Heart left ventricle (tissue), 16 donors: ENCODE results near the gene PKD2. TPM values are rescaled to one million over a fixed set of nuclear protein-coding genes. Genes with fewer than 3 reads are reported as not detected.
"Not testable (repeated sequence)": the region's sequence is repeated elsewhere in the genome, so short reads cannot be mapped to it uniquely, and the experiment has no call there.

ENCODE experiments used
- ATAC-seq, 4 donors: fragments of 200-7000 bp; cut with Tn5 transposase; one replicate each; pipeline ENCODE4 v1.9.1; 2020 to 2022; ENCODE audit warnings: moderate library complexity in 4 of 4, mild to moderate bottlenecking in 3 of 4, moderate number of reproducible peaks in 1 of 4
- DNase-seq, 5 donors: peaks; one replicate each; pipeline ENCODE4 v3.0.0-alpha.2; 2020
- H3K27ac ChIP-seq, 12 donors: fragments of 200-600 bp; sonication (generic) in 4 of 12; one replicate each; pipeline versions ENCODE4 v1.5.0 to v1.8.0; 2016 to 2022; ENCODE audit warnings: mild to moderate bottlenecking in 2 of 12
- H3K27me3 ChIP-seq, 9 donors: fragments of 200-600 bp; sonication (generic) in 2 of 9; one replicate each; pipeline versions ENCODE4 v1.5.1 to v1.8.0; 2016 to 2022; ENCODE audit warnings: mild to moderate bottlenecking in 3 of 9
- H3K36me3 ChIP-seq, 9 donors: fragments of 200-600 bp; sonication (generic) in 2 of 9; one replicate each; pipeline versions ENCODE4 v1.5.0 to v1.8.0; 2018 to 2022; ENCODE audit warnings: mild to moderate bottlenecking in 2 of 9
- H3K4me1 ChIP-seq, 12 donors: fragments of 200-600 bp; sonication (generic) in 4 of 12; one replicate each; pipeline versions ENCODE4 v1.5.0 to v1.8.0; 2016 to 2022; ENCODE audit warnings: mild to moderate bottlenecking in 3 of 12
- H3K4me3 ChIP-seq, 12 donors: fragments of 200-600 bp; sonication (generic) in 4 of 12; one replicate each; pipeline versions ENCODE4 v1.5.0 to v1.8.0; 2017 to 2022; ENCODE audit warnings: mild to moderate bottlenecking in 9 of 12, moderate library complexity in 4 of 12
- H3K9me3 ChIP-seq, 12 donors: fragments of 200-600 bp; sonication (generic) in 4 of 12; one replicate each; pipeline versions ENCODE4 v1.5.0 to v1.8.0; 2016 to 2022; ENCODE audit warnings: mild to moderate bottlenecking in 1 of 12
- POLR2A ChIP-seq, 2 donors: fragments of 450-650 bp; IDR thresholded peaks; one replicate each; pipeline ENCODE4 v1.6.1; 2017; ENCODE audit warnings: antibody characterized with exemption in 2 of 2, mild to moderate bottlenecking in 2 of 2, moderate library complexity in 2 of 2
- WGBS, 4 donors: extraction: QIAGEN DNeasy Blood & Tissue Kit in 2 of 4; methylation state at CpG; one replicate each; pipeline versions ENCODE4 v1.1.5 to v1.1.7; 2013 to 2018; 5-methylcytosine and 5-hydroxymethylcytosine counted together
- intact Hi-C, 10 donors: fragments of 100-400 bp; cut with DNase I; formaldehyde crosslinking; loops; one replicate each; pipeline versions ENCODE4 v1.11.1 to v1.14.2; 2022
- polyA plus RNA-seq, 2 donors: library from polyadenylated mRNA; stranded (reverse); fragments of 200-250 nt; gene quantifications; one replicate each; pipeline ENCODE4 v1.2.3, GENCODE V29; 2013
- total RNA-seq, 9 donors: library from RNA; depleted of rRNA in 2 of 9; stranded (reverse); fragments of >200 nt in 2 of 9; fragmentation: NEBNext Ultra II Directional in 3 of 9; extraction: Animal tissue kit (Norgen Biotek cat#: 25700) in 3 of 9; gene quantifications; one replicate each; pipeline versions ENCODE4 v1.1.0 to v1.2.4, GENCODE V29; 2016 to 2023
- TF ChIP-seq, protein P1 (sequence below), 12 donors: fragments of 200-600 bp; sonication (generic) in 4 of 12; IDR thresholded peaks; one replicate each; pipeline versions ENCODE4 v1.5.0 to v1.8.0; 2018 to 2022; ENCODE audit warnings: antibody characterized with exemption in 12 of 12, mild to moderate bottlenecking in 5 of 12
- donor health status: ischemic (EF 13 %, LVEDD 7.1; RV severe dilation, severe dysfunction).
- donor health status: healthy with polysubstance abuse.
- donor health status: DM: no; HTN: yes; CAD: no.
- donor health status: DM: no; HTN: no; CAD: no.
- donor health status: ischemic (EF 25% LVEDD 6.9; RV normal size, moderate dysfunction).
- donor health status: ischemic (EF 25% LVEDD 5.7; RV mildly dilated, moderate dysfunction).
- donor health status: healthy.
- donor health status: DM: yes; HTN: yes; CAD: no.
- donor health status: ischemic (EF 35%, LVEDD 5.7; RV mildly dilated, moderate dysfunction).
- donor health status: nonischemic (EF 11% LVEDD 7.7; RV severe dilation, severe dysfunction).
- donor health status: DM: yes; HTN: yes; CAD: no.
- donor health status: PGD.
- donor health status: ischemic (EF 29% LVEDD 5.4; RV normal size, mild dysfunction).
- donor health status: nonischemic (EF 23%, LVEDD 6.1; RV moderate dilation, normal function).

The PKD2 gene
- total and polyA plus RNA-seq, 11 donors = 6.6 to 26.7 (median 15.1) TPM

DNA sequence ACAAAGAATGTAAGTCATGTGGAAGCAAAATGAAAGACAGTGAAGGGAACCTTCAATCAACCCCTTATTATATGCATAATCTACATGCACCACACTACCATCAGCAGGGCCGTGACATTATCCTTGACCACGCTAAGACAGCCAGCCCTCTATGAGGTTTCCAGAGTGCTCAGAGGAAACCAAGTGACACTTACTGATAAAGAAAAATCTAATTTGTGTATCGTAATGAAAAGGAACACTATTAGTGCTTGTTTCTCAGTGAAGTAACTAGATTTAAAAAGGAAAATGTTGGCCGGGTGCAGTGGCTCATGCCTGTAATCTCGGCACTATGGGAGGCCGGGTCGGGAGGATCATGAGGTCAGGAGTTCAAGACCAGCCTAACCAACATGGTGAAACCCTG, 94.6 kb downstream of the PKD2 start:
- 83 to 90% (median 88%) methylated on average over 7 of the region's 7 CpGs for WGBS, 4 donors
- Histone ChIP-seq H3K4me3 (no peak overlapping the region), H3K36me3 (peaks cover 0 to 5% (median 0%) of the 10 kb centered on the region in 9 donors), H3K27ac (peak overlapping the region in 1 of 12 donors; percentile 8), H3K4me1 (peaks cover 0 to 7% (median 0%) of the 10 kb centered on the region in 12 donors), H3K9me3 (no peaks in the 10 kb centered on the region), H3K27me3 (no peaks in the 10 kb centered on the region)
- ATAC-seq = no peak
- no peak for DNase-seq
- intact Hi-C loops = no loop called here
- TF ChIP-seq, protein P1, sequence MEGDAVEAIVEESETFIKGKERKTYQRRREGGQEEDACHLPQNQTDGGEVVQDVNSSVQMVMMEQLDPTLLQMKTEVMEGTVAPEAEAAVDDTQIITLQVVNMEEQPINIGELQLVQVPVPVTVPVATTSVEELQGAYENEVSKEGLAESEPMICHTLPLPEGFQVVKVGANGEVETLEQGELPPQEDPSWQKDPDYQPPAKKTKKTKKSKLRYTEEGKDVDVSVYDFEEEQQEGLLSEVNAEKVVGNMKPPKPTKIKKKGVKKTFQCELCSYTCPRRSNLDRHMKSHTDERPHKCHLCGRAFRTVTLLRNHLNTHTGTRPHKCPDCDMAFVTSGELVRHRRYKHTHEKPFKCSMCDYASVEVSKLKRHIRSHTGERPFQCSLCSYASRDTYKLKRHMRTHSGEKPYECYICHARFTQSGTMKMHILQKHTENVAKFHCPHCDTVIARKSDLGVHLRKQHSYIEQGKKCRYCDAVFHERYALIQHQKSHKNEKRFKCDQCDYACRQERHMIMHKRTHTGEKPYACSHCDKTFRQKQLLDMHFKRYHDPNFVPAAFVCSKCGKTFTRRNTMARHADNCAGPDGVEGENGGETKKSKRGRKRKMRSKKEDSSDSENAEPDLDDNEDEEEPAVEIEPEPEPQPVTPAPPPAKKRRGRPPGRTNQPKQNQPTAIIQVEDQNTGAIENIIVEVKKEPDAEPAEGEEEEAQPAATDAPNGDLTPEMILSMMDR (IDR thresholded peaks at IDR 0.05) = no peak
- TF ChIP-seq POLR2A (IDR thresholded peaks at IDR 0.05) = no peak

DNA sequence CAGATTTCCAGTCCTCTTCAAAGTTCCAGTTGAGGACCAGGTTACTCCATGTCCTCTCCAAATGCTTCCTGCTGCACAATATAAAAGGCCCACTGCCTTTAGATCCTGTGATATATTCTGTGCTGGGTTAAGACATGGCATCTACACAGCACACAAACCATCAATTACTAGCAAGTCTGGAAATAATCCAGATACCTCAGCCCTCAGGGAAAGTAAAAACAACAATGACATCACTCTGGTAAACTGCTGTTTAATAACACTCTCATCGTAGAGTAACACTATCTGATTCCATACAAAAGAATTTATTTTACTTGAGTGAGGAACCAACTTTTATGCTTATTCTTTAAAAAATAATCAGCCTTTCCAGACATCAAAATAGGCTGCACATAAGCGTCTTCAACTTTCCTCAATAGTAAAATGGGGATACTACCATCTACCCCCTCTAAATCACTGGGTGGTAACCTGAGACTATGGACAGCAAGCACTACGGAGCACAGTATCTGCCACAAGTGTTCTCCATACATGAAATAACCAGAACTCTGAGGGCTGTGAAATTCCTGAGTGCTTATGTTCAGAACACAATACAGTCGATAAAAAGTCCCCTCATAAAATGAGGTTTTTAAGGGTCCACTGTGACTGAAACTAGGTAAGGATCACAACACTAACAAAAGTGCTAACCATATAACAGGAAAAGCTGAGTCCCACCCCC, 97.6 kb downstream of the PKD2 start:
- Histone ChIP-seq H3K4me3 (no peak overlapping the region), H3K27me3 (no peaks in the 10 kb centered on the region), H3K4me1 (peaks cover 0 to 22% (median 8%) of the 10 kb centered on the region in 12 donors), H3K27ac (no peak overlapping the region), H3K9me3 (no peaks in the 10 kb centered on the region), H3K36me3 (no peaks in the 10 kb centered on the region)
- 71 to 80% (median 75%) methylated on average over 4 of the region's 4 CpGs for WGBS, 4 donors
- ATAC-seq (no peak), DNase-seq (no peak)
- intact Hi-C loops = no loop called here
- no peak for TF ChIP-seq POLR2A (IDR thresholded peaks at IDR 0.05)

- H3K36me3 ChIP-seq = no peaks in the 10 kb centered on the region
- 94 to 97% (median 95%) methylated on average over 3 of the region's 3 CpGs for WGBS, 4 donors
- DNase-seq (no peak), ATAC-seq (no peak)
- H3K27ac ChIP-seq = no peak overlapping the region
- no peak overlapping the region for H3K4me3 ChIP-seq
- intact Hi-C loops = no loop called here
- no peak for TF ChIP-seq POLR2A (IDR thresholded peaks at IDR 0.05)
- TF ChIP-seq, protein P1 (IDR thresholded peaks at IDR 0.05) = no peak
- peaks cover 0 to 22% (median 8%) of the 10 kb centered on the region in 12 donors for H3K4me1 ChIP-seq
- no peaks in the 10 kb centered on the region for H3K9me3 ChIP-seq
- H3K27me3 ChIP-seq = no peaks in the 10 kb centered on the region
These were observed 98.8 kb downstream of the PKD2 start for GRCh38 chr4:88106205-88106604.

- H3K4me3 ChIP-seq = no peak overlapping the region
- no peaks in the 10 kb centered on the region for H3K27me3 ChIP-seq
- H3K27ac ChIP-seq = no peak overlapping the region
- peaks cover 0 to 1% (median 0%) of the 10 kb centered on the region in 9 donors for H3K36me3 ChIP-seq
- TF ChIP-seq POLR2A (IDR thresholded peaks at IDR 0.05) = no peak
- TF ChIP-seq, protein P1 (IDR thresholded peaks at IDR 0.05) = no peak
- ATAC-seq = peak in 3 of 4 donors; percentile 58 to 80 (median 67)
- H3K9me3 ChIP-seq = no peaks in the 10 kb centered on the region
- 40 to 59% (median 49%) methylated on average over 2 of the region's 2 CpGs for WGBS, 4 donors
- H3K4me1 ChIP-seq = peaks cover 0 to 22% (median 8%) of the 10 kb centered on the region in 12 donors
- DNase-seq = peak in 1 of 5 donors; percentile 26
- intact Hi-C loops = no loop called here
These were observed 100.1 kb downstream of the PKD2 start for GRCh38 chr4:88107406-88108107.

DNA sequence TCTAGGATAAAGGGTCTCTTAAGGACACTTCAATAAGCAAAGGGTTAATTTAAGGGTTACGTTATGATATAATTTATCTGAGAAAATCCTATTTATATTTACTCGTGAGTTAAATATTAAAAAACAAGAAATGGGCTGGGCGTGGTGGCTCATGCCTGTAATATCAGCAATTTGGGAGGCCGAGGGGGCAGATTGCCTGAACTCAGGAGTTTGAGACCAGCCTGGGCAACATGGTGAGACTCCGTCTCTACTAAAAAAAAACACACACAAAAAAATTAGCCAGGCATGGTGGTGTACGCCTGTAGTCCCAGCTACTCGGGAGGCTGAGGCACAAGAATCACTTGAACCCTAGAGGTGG, 100.7 kb downstream of the PKD2 start:
- not testable (repeated sequence) for ATAC-seq, H3K27ac ChIP-seq, DNase-seq

More for the DNA sequence above, 100.7 kb downstream of the PKD2 start:
- H3K9me3 ChIP-seq, H3K4me3 ChIP-seq, H3K27me3 ChIP-seq, intact Hi-C loops, H3K36me3 ChIP-seq: not testable (repeated sequence)
- peaks cover 0 to 22% (median 8%) of the 10 kb centered on the region in 12 donors for H3K4me1 ChIP-seq
- 88 to 94% (median 93%) methylated on average over 7 of the region's 7 CpGs for WGBS, 4 donors
